Activated CD4-positive, alpha-beta T cell treated with anti-CD3 and anti-CD28 coated beads, Interleukin-2, amount 50 U/mL, for 16 hours (primary cell): ENCODE data around the gene POTEB3.
"Not testable (repeated sequence)": the region's sequence is repeated elsewhere in the genome, so short reads cannot be mapped to it uniquely, and the experiment has no call there.

Experiments used
- DNase-seq: peaks from one replicate; pipeline ENCODE4 v3.0.0-alpha.2; 2020

The POTEB3 gene

GRCh38 chr15:21440399-21440798 is at the start of gene POTEB3:
TSS of gene POTEB3 (minus strand) at chr15:21440499. CDS start at chr15:21440011, 488 bp downstream.
- not testable (repeated sequence) for DNase-seq

GRCh38 chr15:21453683-21454082 is 13.4 kb upstream of the POTEB3 start:
- not testable (repeated sequence) for DNase-seq

- not testable (repeated sequence) for DNase-seq
Measured at GRCh38 chr15:21451920-21452563, 11.7 kb upstream of the POTEB3 start.

- not testable (repeated sequence) for DNase-seq
Measured at GRCh38 chr15:21451487-21451886, 11.2 kb upstream of the POTEB3 start.

- DNase-seq = not testable (repeated sequence)
Measured at GRCh38 chr15:21407366-21407765, 32.9 kb downstream of the POTEB3 start.

- not testable (repeated sequence) for DNase-seq
Measured at GRCh38 chr15:21401531-21401930, 38.8 kb downstream of the POTEB3 start.

- not testable (repeated sequence) for DNase-seq
Measured at GRCh38 chr15:21399111-21399510, 41.2 kb downstream of the POTEB3 start.

GRCh38 chr15:21398511-21398910 is 41.8 kb downstream of the POTEB3 start:
- DNase-seq = not testable (repeated sequence)

GRCh38 chr15:21397656-21398055 is 42.6 kb downstream of the POTEB3 start:
- DNase-seq = not testable (repeated sequence)

- DNase-seq = not testable (repeated sequence)
Measured at GRCh38 chr15:21397186-21397585, 43.1 kb downstream of the POTEB3 start.

GRCh38 chr15:21385961-21386360 is 54.3 kb downstream of the POTEB3 start:
- DNase-seq = not testable (repeated sequence)

- DNase-seq = not testable (repeated sequence)
Measured at GRCh38 chr15:21383866-21384485, 56.3 kb downstream of the POTEB3 start.

- not testable (repeated sequence) for DNase-seq
Measured at GRCh38 chr15:21373682-21374081, 66.6 kb downstream of the POTEB3 start.

GRCh38 chr15:21369177-21369576 is 71.1 kb downstream of the POTEB3 start:
- not testable (repeated sequence) for DNase-seq

- not testable (repeated sequence) for DNase-seq
Measured at GRCh38 chr15:21368625-21369024, 71.7 kb downstream of the POTEB3 start.
